Measurements from ENCODE around the gene GPR17.

The GPR17 gene

DNA sequence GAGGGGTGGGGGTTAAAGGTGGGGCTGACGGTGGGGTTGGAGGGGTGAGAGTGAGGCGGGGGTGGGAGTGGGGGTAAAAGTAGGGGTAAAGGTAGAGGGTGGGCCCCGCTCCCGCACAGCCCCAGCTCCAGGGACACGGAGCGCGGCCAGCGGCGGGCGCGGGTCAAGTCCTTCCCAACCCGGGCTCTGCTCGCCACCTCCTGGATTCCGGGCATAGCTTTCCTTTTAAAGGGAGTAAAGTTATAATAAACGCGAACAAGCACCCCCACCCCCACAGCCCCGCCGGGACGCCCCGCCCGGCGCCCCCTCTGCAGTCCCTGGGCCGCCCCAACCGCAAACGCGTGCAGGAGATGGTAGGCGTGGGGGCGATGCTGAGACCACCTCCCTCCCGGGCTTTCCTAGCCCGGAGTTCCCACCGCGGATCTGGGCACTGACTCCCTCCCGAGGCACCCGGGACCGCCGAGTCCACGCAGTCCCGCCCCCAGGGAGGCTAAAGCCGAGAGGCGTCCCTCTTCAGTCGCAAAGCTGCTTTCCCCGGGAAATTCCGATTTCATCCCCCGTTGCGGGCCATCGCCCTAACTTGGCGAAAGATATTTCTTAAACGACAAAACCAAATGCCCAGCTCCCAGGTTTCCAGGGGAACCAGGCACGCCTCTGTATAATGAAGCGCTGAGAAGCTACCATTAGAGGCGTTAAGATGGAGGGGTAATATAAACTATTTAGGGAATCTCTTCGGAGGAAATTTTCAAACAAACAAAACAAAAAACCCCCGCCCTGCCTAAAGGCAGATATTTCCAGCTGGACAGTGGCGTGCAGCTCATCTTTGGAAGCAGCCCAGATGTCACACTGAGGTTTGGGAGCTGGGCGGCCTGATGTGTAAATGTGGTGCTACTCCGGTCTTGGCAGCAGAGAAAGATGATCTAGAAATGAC is 29.6 kb downstream of the GPR17 start, which contains the start of gene LIMS2:
Gene LIMS2, minus strand, starts transcription at position 200 of the 931 bp plus-strand sequence. CDS start 506 bp downstream, outside the sequence.
- H2AFZ ChIP-seq (ENCODE audit: low read depth, low read length), result no peak within 1 kb of the TSS
- H3K27me3 ChIP-seq (ENCODE audit: low read depth, low read length), result peaks cover 4% of the 10 kb centered on the region; the same call in 1 of the 2 replicates
- H3K4me1 ChIP-seq (ENCODE audit: low read length), result no peaks in the 10 kb centered on the region
- TF ChIP-seq EZH2phosphoT487 (IDR thresholded peaks at IDR 0.05; ENCODE audit: low read depth), result no peak
- TF ChIP-seq, protein P1, sequence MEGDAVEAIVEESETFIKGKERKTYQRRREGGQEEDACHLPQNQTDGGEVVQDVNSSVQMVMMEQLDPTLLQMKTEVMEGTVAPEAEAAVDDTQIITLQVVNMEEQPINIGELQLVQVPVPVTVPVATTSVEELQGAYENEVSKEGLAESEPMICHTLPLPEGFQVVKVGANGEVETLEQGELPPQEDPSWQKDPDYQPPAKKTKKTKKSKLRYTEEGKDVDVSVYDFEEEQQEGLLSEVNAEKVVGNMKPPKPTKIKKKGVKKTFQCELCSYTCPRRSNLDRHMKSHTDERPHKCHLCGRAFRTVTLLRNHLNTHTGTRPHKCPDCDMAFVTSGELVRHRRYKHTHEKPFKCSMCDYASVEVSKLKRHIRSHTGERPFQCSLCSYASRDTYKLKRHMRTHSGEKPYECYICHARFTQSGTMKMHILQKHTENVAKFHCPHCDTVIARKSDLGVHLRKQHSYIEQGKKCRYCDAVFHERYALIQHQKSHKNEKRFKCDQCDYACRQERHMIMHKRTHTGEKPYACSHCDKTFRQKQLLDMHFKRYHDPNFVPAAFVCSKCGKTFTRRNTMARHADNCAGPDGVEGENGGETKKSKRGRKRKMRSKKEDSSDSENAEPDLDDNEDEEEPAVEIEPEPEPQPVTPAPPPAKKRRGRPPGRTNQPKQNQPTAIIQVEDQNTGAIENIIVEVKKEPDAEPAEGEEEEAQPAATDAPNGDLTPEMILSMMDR (IDR thresholded peaks at IDR 0.05; ENCODE audit: low read depth, low read length), result no peak
- H3K27ac ChIP-seq (ENCODE audit: low read length), result no peak within 1 kb of the TSS
- no peaks in the 10 kb centered on the region for H3K79me2 ChIP-seq (ENCODE audit: low read length)
- no peaks in the 10 kb centered on the region for H3K36me3 ChIP-seq (replicated peaks; ENCODE audit: low read depth, low read length)
- H3K9me3 ChIP-seq (ENCODE audit: insufficient read depth, low read length), result no peaks in the 10 kb centered on the region
- H3K4me2 ChIP-seq (ENCODE audit: low read length), result no peak within 1 kb of the TSS
- H3K4me3 ChIP-seq (ENCODE audit: low read length), result no peak within 1 kb of the TSS
- no peak within 1 kb of the TSS for H3K9ac ChIP-seq (ENCODE audit: low read length)
- H4K20me1 ChIP-seq (ENCODE audit: insufficient read depth, low read length), result no peaks in the 10 kb centered on the region

DNA sequence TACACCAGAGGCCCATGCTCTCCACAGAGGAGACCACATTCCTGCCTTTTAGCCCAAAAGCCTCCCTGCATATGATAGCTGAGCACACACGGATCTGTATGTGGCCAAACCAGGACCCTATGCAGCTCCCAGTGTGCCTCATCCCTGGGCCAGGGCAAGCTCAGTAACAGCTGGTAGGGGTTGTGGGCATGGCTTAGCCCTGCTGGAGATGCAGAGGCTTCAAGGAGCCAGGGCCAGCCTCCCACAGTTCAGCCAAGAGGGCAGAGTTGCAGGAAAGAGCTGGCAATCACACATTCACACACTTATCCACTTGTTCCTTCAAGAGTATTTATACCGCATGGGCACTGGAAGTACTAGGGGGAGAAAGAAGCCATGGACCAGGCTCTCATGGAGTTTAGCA is 31.0 kb downstream of the GPR17 start:
- Histone ChIP-seq H2AFZ (ENCODE audit: low read depth, low read length) (no peak overlapping the region), H3K27me3 (ENCODE audit: low read depth, low read length) (no peaks in the 10 kb centered on the region; the same call in 1 of the 2 replicates)
- TF ChIP-seq EZH2phosphoT487 (IDR thresholded peaks at IDR 0.05; ENCODE audit: low read depth), result no peak
- TF ChIP-seq, protein P1 (IDR thresholded peaks at IDR 0.05; ENCODE audit: low read depth, low read length), result no peak

DNA sequence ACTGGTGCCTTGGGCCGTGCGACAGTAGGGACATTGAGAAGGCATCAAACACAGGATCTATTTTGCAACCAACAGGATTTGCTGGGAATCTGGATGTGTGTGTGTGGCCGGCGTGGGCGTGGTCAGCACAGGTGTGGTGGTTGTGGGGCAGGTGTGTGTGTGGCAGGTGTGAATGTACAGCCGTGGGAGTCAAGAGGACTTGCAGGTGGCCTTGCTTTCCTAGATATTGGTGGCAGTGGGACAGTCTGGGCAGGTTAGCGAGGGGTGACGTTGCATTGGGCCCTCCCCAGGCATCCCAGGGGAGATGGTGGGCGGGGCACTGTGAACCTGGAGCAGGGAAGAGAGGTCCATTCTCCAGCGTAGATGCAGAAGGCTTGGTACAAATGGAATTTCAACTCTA is 32.6 kb downstream of the GPR17 start:
- Histone ChIP-seq H3K79me2 (ENCODE audit: low read length) (no peaks in the 10 kb centered on the region), H3K4me2 (ENCODE audit: low read length) (no peak overlapping the region), H4K20me1 (ENCODE audit: insufficient read depth, low read length) (no peaks in the 10 kb centered on the region), H3K27ac (ENCODE audit: low read length) (no peak overlapping the region), H3K4me1 (ENCODE audit: low read length) (no peaks in the 10 kb centered on the region), H3K36me3 (replicated peaks; ENCODE audit: low read depth, low read length) (no peaks in the 10 kb centered on the region), H3K9me3 (ENCODE audit: insufficient read depth, low read length) (no peaks in the 10 kb centered on the region), H3K9ac (ENCODE audit: low read length) (no peak overlapping the region), H3K4me3 (ENCODE audit: low read length) (no peak overlapping the region), H3K27me3 (ENCODE audit: low read depth, low read length) (no peaks in the 10 kb centered on the region; the same call in 1 of the 2 replicates), H2AFZ (ENCODE audit: low read depth, low read length) (no peak overlapping the region)
- no peak for TF ChIP-seq EZH2phosphoT487 (IDR thresholded peaks at IDR 0.05; ENCODE audit: low read depth)
- TF ChIP-seq, protein P1 (IDR thresholded peaks at IDR 0.05; ENCODE audit: low read depth, low read length), result no peak

More for the DNA sequence above, 31.0 kb downstream of the GPR17 start:
- Histone ChIP-seq H4K20me1 (ENCODE audit: insufficient read depth, low read length) (no peaks in the 10 kb centered on the region), H3K9ac (ENCODE audit: low read length) (no peak overlapping the region), H3K4me3 (ENCODE audit: low read length) (no peak overlapping the region), H3K9me3 (ENCODE audit: insufficient read depth, low read length) (no peaks in the 10 kb centered on the region), H3K79me2 (ENCODE audit: low read length) (no peaks in the 10 kb centered on the region), H3K36me3 (replicated peaks; ENCODE audit: low read depth, low read length) (no peaks in the 10 kb centered on the region), H3K27ac (ENCODE audit: low read length) (no peak overlapping the region), H3K4me1 (ENCODE audit: low read length) (no peaks in the 10 kb centered on the region), H3K4me2 (ENCODE audit: low read length) (no peak overlapping the region)

DNA sequence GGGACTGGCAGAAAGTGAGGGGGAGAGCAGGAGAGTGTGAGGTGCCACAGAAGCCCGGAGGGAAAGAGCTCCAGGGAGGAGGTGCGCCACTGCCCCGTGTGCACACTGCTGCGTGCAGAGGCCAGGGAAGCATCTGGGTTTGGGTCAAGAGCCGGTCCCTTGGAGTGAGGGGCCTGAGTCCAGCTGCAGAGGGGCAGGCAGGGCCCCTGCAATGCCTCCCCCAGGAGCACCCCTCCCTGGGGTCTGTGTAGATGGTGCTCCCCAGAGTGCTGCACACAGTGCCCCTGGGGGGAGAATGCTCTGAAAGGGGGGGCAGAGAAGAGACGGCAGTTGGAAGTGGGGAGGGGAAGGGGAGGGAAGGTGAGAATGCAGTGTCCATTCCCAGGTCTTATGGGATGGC is 33.0 kb downstream of the GPR17 start:
- H4K20me1 ChIP-seq (ENCODE audit: insufficient read depth, low read length), result no peaks in the 10 kb centered on the region
- H3K36me3 ChIP-seq (replicated peaks; ENCODE audit: low read depth, low read length), result no peaks in the 10 kb centered on the region
- H2AFZ ChIP-seq (ENCODE audit: low read depth, low read length), result no peak overlapping the region
- H3K4me1 ChIP-seq (ENCODE audit: low read length), result no peaks in the 10 kb centered on the region
- no peak overlapping the region for H3K4me2 ChIP-seq (ENCODE audit: low read length)
- TF ChIP-seq, protein P1 (IDR thresholded peaks at IDR 0.05; ENCODE audit: low read depth, low read length), result no peak
- no peak for TF ChIP-seq EZH2phosphoT487 (IDR thresholded peaks at IDR 0.05; ENCODE audit: low read depth)
- H3K27me3 ChIP-seq (ENCODE audit: low read depth, low read length), result no peaks in the 10 kb centered on the region; the same call in 1 of the 2 replicates
- H3K9ac ChIP-seq (ENCODE audit: low read length), result no peak overlapping the region
- H3K9me3 ChIP-seq (ENCODE audit: insufficient read depth, low read length), result no peaks in the 10 kb centered on the region
- no peaks in the 10 kb centered on the region for H3K79me2 ChIP-seq (ENCODE audit: low read length)
- H3K4me3 ChIP-seq (ENCODE audit: low read length), result no peak overlapping the region
- H3K27ac ChIP-seq (ENCODE audit: low read length), result no peak overlapping the region

Measured in OCI-LY3 (cell line).